ENCODE results near the gene NINL.
"Not testable (repeated sequence)": the region's sequence is repeated elsewhere in the genome, so short reads cannot be mapped to it uniquely, and the experiment has no call there.

The NINL gene

GRCh38 chr20:25480156-25480555 lies 105.2 kb downstream of the NINL start:
- H3K4me3 ChIP-seq (ENCODE audit: low read depth, low read length) = no peak overlapping the region
- TF ChIP-seq CTCF (conservative IDR thresholded peaks at IDR 0.05; ENCODE audit: low read depth, low read length) = no peak
- no peak for DNase-seq (ENCODE audit: low read depth)

- no peak for DNase-seq (ENCODE audit: low read depth)
- TF ChIP-seq CTCF (conservative IDR thresholded peaks at IDR 0.05; ENCODE audit: low read depth, low read length) = no peak
- no peak overlapping the region for H3K4me3 ChIP-seq (ENCODE audit: low read depth, low read length)
Measured at GRCh38 chr20:25479638-25480037, 105.7 kb downstream of the NINL start.

GRCh38 chr20:25478889-25479568 lies 106.3 kb downstream of the NINL start:
- TF ChIP-seq CTCF (conservative IDR thresholded peaks at IDR 0.05; ENCODE audit: low read depth, low read length) = no peak
- H3K4me3 ChIP-seq (ENCODE audit: low read depth, low read length) = no peak overlapping the region
- no peak for DNase-seq (ENCODE audit: low read depth)

GRCh38 chr20:25477014-25477882 lies 108.1 kb downstream of the NINL start:
- no peak for DNase-seq (ENCODE audit: low read depth)
- TF ChIP-seq CTCF (conservative IDR thresholded peaks at IDR 0.05; ENCODE audit: low read depth, low read length) = no peak
- no peak overlapping the region for H3K4me3 ChIP-seq (ENCODE audit: low read depth, low read length)

- TF ChIP-seq CTCF (conservative IDR thresholded peaks at IDR 0.05; ENCODE audit: low read depth, low read length) = no peak
- H3K4me3 ChIP-seq (ENCODE audit: low read depth, low read length) = no peak overlapping the region
- DNase-seq (ENCODE audit: low read depth) = no peak
Measured at GRCh38 chr20:25476106-25477013, 109.0 kb downstream of the NINL start.

- H3K4me3 ChIP-seq (ENCODE audit: low read depth, low read length); DNase-seq (ENCODE audit: low read depth): not testable (repeated sequence)
Measured at GRCh38 chr20:25473297-25473696, 112.0 kb downstream of the NINL start.

- TF ChIP-seq CTCF (conservative IDR thresholded peaks at IDR 0.05; ENCODE audit: low read depth, low read length) = no peak
- no peak for DNase-seq (ENCODE audit: low read depth)
- H3K4me3 ChIP-seq (ENCODE audit: low read depth, low read length) = no peak overlapping the region
Measured at GRCh38 chr20:25471020-25471419, 114.3 kb downstream of the NINL start.
